Measurements from ENCODE around the gene SLC43A1.
"Not testable (repeated sequence)": the region's sequence is repeated elsewhere in the genome, so short reads cannot be mapped to it uniquely, and the experiment has no call there.

Gene SLC43A1

DNA sequence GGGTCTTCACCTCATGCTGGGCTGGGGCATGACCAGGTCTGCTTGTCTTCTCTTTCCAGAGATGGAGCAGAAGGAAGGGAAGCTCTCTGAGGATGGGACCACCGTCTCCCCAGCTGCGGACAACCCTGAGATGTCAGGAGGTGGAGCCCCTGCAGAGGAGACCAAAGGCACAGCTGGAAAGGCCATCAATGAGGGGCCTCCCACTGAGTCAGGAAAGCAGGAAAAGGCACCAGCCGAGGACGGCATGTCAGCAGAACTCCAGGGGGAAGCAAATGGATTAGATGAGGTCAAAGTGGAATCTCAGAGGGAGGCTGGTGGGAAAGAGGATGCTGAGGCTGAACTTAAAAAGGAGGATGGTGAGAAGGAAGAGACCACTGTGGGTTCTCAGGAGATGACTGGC lies 27.1 kb upstream of the SLC43A1 start:
- in situ Hi-C loops (cut with MboI; ENCODE audit: low sequenced_read_pairs): no loop called here
- Histone ChIP-seq H3K9me3 (no peaks in the 10 kb centered on the region), H3K27me3 (ENCODE audit: low read depth) (no peaks in the 10 kb centered on the region), H3K4me3 (no peak overlapping the region), H3K4me1 (no peaks in the 10 kb centered on the region), H3K36me3 (replicated peaks) (no peaks in the 10 kb centered on the region)
- DNase-seq (ENCODE audit: low spot score in 2 of 2): no peak

- Histone ChIP-seq H3K4me3 (no peak overlapping the region), H3K27me3 (ENCODE audit: low read depth) (peaks cover 1% of the 10 kb centered on the region; the same call in 1 of the 2 replicates), H3K36me3 (replicated peaks) (no peaks in the 10 kb centered on the region), H3K4me1 (no peaks in the 10 kb centered on the region), H3K9me3 (no peaks in the 10 kb centered on the region; the same call in 1 of the 2 replicates)
- in situ Hi-C loops (cut with MboI; ENCODE audit: low sequenced_read_pairs): no loop called here
- no peak for DNase-seq (ENCODE audit: low spot score in 2 of 2)
Observed at GRCh38 chr11:57541169-57541568, 25.7 kb upstream of the SLC43A1 start.

- no peaks in the 10 kb centered on the region for H3K36me3 ChIP-seq (replicated peaks)
- no peak overlapping the region for H3K4me3 ChIP-seq
- H3K27me3 ChIP-seq (ENCODE audit: low read depth): peaks cover 3% of the 10 kb centered on the region; the same call in 1 of the 2 replicates
- H3K9me3 ChIP-seq: no peaks in the 10 kb centered on the region; the same call in 1 of the 2 replicates
- DNase-seq (ENCODE audit: low spot score in 2 of 2): no peak
- no peaks in the 10 kb centered on the region for H3K4me1 ChIP-seq
- in situ Hi-C loops (cut with MboI; ENCODE audit: low sequenced_read_pairs): no loop called here
Observed at GRCh38 chr11:57539342-57539741, 23.8 kb upstream of the SLC43A1 start.

DNA sequence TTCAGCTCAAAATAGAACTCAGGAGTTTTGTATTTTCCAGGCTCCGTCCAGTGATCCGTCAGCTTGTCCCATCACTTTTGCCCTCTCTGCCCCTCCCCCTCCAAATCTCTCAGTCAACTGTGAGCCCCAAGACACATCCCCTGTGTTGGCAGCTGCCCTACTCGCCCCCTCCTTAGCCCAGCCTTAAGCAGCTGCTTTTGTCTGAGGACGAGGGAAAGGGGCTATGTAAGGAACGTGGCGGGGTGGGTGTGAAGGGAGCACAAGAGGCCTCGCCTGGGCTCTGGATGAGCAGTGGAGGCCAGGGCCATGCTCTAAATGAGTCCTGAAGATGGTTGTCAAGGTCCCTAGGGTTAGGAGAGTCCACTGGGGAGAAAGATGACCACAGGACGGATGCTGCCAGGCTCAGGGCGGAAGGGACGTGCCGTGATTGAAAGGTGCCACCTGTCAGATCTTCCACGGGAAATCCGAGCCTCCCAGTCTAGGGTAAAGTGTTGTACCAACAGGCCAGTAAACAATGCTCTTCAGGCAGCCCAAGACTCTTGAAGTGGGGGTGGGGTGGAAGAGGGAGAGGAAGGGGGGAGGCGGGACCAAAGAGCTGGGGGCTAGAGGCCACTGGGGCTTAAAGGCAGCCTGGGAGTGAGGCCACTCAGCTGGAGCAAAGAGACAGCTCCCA lies 21.6 kb upstream of the SLC43A1 start, which contains the start of gene SMTNL1:
TSS of gene SMTNL1 (plus strand) at position 649 of the 673 bp plus-strand sequence. CDS start 5,048 bp downstream, outside the sequence.
- Histone ChIP-seq H3K4me3 (no peak within 1 kb of the TSS), H3K27me3 (ENCODE audit: low read depth) (peaks cover 3% of the 10 kb centered on the region; the same call in 1 of the 2 replicates), H3K4me1 (no peaks in the 10 kb centered on the region), H3K9me3 (no peaks in the 10 kb centered on the region; the same call in 1 of the 2 replicates), H3K36me3 (replicated peaks) (no peaks in the 10 kb centered on the region)
- DNase-seq (ENCODE audit: low spot score in 2 of 2): no peak
- in situ Hi-C loops (cut with MboI; ENCODE audit: low sequenced_read_pairs): no loop called here

GRCh38 chr11:57534449-57534848 lies 18.9 kb upstream of the SLC43A1 start:
- H3K9me3 ChIP-seq; DNase-seq (ENCODE audit: low spot score in 2 of 2); H3K4me1 ChIP-seq; in situ Hi-C loops (cut with MboI; ENCODE audit: low sequenced_read_pairs); H3K27me3 ChIP-seq (ENCODE audit: low read depth); H3K36me3 ChIP-seq (replicated peaks); H3K4me3 ChIP-seq: not testable (repeated sequence)

GRCh38 chr11:57530596-57531507 lies 15.3 kb upstream of the SLC43A1 start, which contains the start of gene TIMM10:
Gene TIMM10 (minus strand): TSS chr11:57530754. CDS start chr11:57530189, 565 bp downstream.
- peak; percentile 96 to 97 for DNase-seq (ENCODE audit: low spot score in 2 of 2)
- Histone ChIP-seq H3K4me3 (peak within 1 kb of the TSS; percentile 89), H3K9me3 (no peaks in the 10 kb centered on the region), H3K27me3 (ENCODE audit: low read depth) (no peaks in the 10 kb centered on the region), H3K36me3 (replicated peaks) (peaks cover 22% of the 10 kb centered on the region), H3K4me1 (peaks cover 10% of the 10 kb centered on the region)
- in situ Hi-C loops (cut with MboI; ENCODE audit: low sequenced_read_pairs): no loop called here

DNA sequence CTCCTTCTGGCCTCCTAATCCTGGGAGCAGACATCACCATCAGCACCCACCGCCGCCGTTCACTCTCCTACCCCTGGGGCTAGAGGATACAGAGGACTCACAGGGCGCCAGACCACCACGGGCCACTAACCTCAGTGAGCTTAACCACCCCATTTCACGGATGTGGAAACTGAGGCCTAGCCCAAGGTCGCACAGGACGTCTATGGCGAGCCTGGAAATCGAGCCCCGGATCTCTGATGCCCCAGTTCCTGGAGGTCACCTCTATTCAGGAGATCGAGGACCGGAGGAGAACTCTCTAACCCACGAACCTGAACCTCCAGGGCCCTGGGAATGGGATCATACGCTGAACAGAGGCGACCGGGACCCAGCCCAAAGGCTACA lies 14.7 kb upstream of the SLC43A1 start:
- Histone ChIP-seq H3K4me3 (peak overlapping the region; percentile 89), H3K9me3 (no peaks in the 10 kb centered on the region), H3K4me1 (peaks cover 10% of the 10 kb centered on the region), H3K36me3 (replicated peaks) (peaks cover 22% of the 10 kb centered on the region), H3K27me3 (ENCODE audit: low read depth) (no peaks in the 10 kb centered on the region)
- peak in 1 of 2 experiments; percentile 17 for DNase-seq (ENCODE audit: low spot score in 2 of 2)
- in situ Hi-C loops (cut with MboI; ENCODE audit: low sequenced_read_pairs): no loop called here

DNA sequence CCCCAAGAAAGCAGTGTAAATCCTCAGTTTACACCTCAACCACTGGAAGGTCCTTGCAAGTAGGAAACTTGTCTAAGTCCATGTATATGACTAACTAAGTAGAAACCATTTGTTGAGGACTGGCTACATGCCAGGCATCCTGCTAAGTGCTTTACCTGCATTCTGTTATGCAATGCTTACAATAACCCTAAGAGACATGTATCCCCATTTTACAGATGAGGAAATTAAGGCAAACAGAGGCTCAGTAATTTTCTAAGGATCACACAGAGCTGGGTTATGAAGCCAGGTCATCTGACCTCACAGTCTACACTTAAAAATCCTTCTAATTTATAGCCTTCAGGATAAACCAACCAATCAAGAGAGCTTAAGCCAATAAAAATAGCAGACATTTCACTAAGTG lies 13.5 kb upstream of the SLC43A1 start:
- Histone ChIP-seq H3K4me3 (no peak overlapping the region), H3K27me3 (ENCODE audit: low read depth) (no peaks in the 10 kb centered on the region)

DNA sequence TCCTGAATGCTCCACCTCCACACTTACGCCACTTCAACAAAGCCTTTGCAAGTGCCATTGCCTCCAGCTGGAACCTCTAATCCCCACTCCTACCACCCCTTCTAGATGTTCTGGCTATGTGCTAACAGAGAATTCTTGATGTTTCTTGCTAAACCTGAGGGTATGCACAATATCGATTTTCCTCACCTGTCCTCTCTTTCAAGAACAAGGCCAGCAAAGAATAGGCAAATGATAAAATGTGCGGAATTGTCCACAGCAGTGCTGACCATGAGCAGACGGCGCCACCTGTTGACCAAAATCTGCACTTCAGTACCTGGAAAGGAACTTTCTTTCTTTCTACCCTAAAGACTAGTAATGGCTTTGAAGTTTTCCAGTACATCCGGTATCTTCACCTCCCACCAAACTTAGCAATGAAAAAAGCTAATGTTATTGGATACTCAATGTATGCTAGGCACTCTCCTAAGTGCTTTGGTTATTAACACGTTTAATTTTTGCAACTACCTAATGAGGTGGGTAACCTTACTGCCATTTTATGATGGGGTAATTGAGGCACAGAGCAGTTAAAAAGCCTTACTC lies 11.6 kb upstream of the SLC43A1 start:
- Histone ChIP-seq H3K4me1 (peaks cover 10% of the 10 kb centered on the region), H3K27me3 (ENCODE audit: low read depth) (no peaks in the 10 kb centered on the region), H3K9me3 (no peaks in the 10 kb centered on the region), H3K4me3 (no peak overlapping the region), H3K36me3 (replicated peaks) (peaks cover 22% of the 10 kb centered on the region)
- in situ Hi-C loops (cut with MboI; ENCODE audit: low sequenced_read_pairs): no loop called here
- peak; percentile 36 to 87 for DNase-seq (ENCODE audit: low spot score in 2 of 2)

More for the DNA sequence above, 13.5 kb upstream of the SLC43A1 start:
- in situ Hi-C loops (cut with MboI; ENCODE audit: low sequenced_read_pairs): no loop called here
- Histone ChIP-seq H3K4me1 (peaks cover 10% of the 10 kb centered on the region), H3K36me3 (replicated peaks) (peaks cover 22% of the 10 kb centered on the region), H3K9me3 (no peaks in the 10 kb centered on the region)
- no peak for DNase-seq (ENCODE audit: low spot score in 2 of 2)

DNA sequence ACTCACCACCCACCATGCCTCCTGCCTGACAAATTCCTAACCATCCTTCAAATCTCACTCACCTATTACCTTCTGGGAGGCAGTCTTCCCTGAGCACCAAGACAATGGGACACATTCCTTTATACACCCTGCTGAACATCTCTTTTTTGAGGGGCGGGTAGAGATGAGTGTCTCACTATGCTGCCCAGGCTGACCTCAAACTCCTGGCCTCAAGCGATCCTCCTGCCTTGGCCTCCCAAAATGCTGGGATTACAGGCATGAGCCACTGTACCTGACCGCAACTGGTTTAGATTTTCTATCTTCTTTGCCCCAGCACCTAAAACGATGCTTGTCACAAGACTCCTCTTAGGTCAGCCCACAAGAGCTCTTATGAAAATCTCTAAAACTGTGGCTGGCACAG lies 7.9 kb upstream of the SLC43A1 start:
- in situ Hi-C loops (cut with MboI; ENCODE audit: low sequenced_read_pairs): no loop called here
- Histone ChIP-seq H3K36me3 (replicated peaks) (peaks cover 9% of the 10 kb centered on the region), H3K4me1 (peaks cover 4% of the 10 kb centered on the region; the same call in 1 of the 2 replicates), H3K9me3 (no peaks in the 10 kb centered on the region), H3K4me3 (no peak overlapping the region), H3K27me3 (ENCODE audit: low read depth) (no peaks in the 10 kb centered on the region)
- no peak for DNase-seq (ENCODE audit: low spot score in 2 of 2)

DNA sequence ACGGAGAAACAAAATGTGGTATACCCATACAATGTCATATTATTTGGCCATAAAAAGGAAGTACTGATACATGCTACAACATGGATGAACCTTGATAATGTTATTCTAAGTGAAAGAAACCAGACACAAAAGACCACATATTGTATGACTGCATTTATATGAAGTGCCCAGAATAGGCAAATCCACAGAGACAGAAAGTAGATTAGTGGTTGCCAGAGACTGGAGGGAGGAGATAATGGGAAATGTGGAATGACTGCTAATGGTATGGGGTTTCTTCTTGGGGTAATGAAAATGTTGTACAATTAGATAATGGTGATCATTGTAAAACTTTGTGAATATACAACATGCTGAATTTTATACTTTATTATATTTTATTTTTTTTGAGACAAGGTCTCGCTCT lies 5.6 kb upstream of the SLC43A1 start:
- H3K4me3 ChIP-seq: no peak overlapping the region
- no peak for DNase-seq (ENCODE audit: low spot score in 2 of 2)
- peaks cover 2% of the 10 kb centered on the region for H3K4me1 ChIP-seq
- H3K9me3 ChIP-seq: no peaks in the 10 kb centered on the region
- H3K27me3 ChIP-seq (ENCODE audit: low read depth): no peaks in the 10 kb centered on the region
- no peaks in the 10 kb centered on the region for H3K36me3 ChIP-seq (replicated peaks)
- in situ Hi-C loops (cut with MboI; ENCODE audit: low sequenced_read_pairs): no loop called here

DNA sequence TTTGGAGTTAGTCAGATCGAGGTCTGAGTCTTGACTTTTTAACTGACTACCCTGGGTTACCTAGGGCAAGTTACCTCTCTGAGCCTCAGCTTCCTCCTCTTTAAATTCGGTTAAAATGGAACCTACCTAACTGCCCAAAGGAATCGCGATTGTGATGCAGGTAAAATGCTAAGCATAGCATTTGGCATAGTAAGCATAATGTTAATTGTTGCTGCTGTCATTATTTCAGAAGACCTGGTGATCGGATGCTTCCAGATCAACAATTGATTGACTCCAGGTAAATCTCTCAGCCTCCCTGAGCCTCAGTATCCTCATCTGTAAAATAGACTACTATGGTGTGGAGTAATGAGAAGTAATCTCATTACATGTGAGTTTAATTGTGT lies 550 bp upstream of the SLC43A1 start:
- H3K27me3 ChIP-seq (ENCODE audit: low read depth): no peaks in the 10 kb centered on the region
- H3K9me3 ChIP-seq: no peaks in the 10 kb centered on the region
- no peak for DNase-seq (ENCODE audit: low spot score in 2 of 2)
- peaks cover 10% of the 10 kb centered on the region for H3K4me1 ChIP-seq
- in situ Hi-C loops (cut with MboI; ENCODE audit: low sequenced_read_pairs): no loop called here
- peak overlapping the region; percentile 83 for H3K4me3 ChIP-seq
- peaks cover 7% of the 10 kb centered on the region for H3K36me3 ChIP-seq (replicated peaks)

GRCh38 chr11:57514538-57515331 lies 767 bp downstream of the SLC43A1 start:
- no peaks in the 10 kb centered on the region for H3K9me3 ChIP-seq
- H3K4me1 ChIP-seq: peaks cover 10% of the 10 kb centered on the region
- no peaks in the 10 kb centered on the region for H3K27me3 ChIP-seq (ENCODE audit: low read depth)
- H3K4me3 ChIP-seq: peak overlapping the region; percentile 83
- H3K36me3 ChIP-seq (replicated peaks): peaks cover 7% of the 10 kb centered on the region
- peak in 1 of 2 experiments; percentile 61 for DNase-seq (ENCODE audit: low spot score in 2 of 2)
- in situ Hi-C loops (cut with MboI; ENCODE audit: low sequenced_read_pairs): no loop called here

Data from HAP-1 (cell line).